K562 (cell line): Measurements from ENCODE around the gene EML3. TPM values are rescaled to one million over a fixed set of nuclear protein-coding genes. Genes with fewer than 3 reads are reported as not detected.

Experiments
- ATF2 ChIP-seq: sonication (generic); formaldehyde crosslinking; IDR thresholded peaks from 2 replicates; pipeline ENCODE4 v1.8.1; 2022; ENCODE audit warnings: missing genetic modification reagents
- ATF6 ChIP-seq: sonication (generic); formaldehyde crosslinking; IDR thresholded peaks from 2 replicates; pipeline ENCODE4 v1.4.0; 2020; ENCODE audit warnings: mild to moderate bottlenecking, missing genetic modification reagents
- CEBPB ChIP-seq: fragments of 450-650 bp; IDR thresholded peaks from 2 replicates; pipeline ENCODE4 v1.6.1; 2016; ENCODE audit warnings: missing genetic modification characterization, missing compliant biosample characterization
- CUX1 ChIP-seq: fragments of 200-800 bp; sonication (Bioruptor generic); IDR thresholded peaks from 2 replicates; pipeline ENCODE4 v1.6.1; 2016; ENCODE audit warnings: missing genetic modification characterization, missing compliant biosample characterization
- HDAC2 ChIP-seq: fragments of 450-650 bp; IDR thresholded peaks from 2 replicates; pipeline ENCODE4 v1.6.1; 2016; ENCODE audit warnings: mild to moderate bottlenecking
- ILF3 ChIP-seq: fragments of 450-650 bp; IDR thresholded peaks from 2 replicates; pipeline ENCODE4 v1.6.1; 2018; ENCODE audit warnings: antibody characterized with exemption, mild to moderate bottlenecking, moderate library complexity, borderline replicate concordance
- NCOA2 ChIP-seq, 2 experiments: fragments of 450-650 bp; IDR thresholded peaks; 2 replicates each; pipeline ENCODE4 v1.6.1; 2018; ENCODE audit warnings: mild to moderate bottlenecking in 2 of 2, moderate library complexity in 1 of 2; ENCODE audit not compliant: partially characterized antibody in 2 of 2
- NCOR1 ChIP-seq: fragments of 450-650 bp; IDR thresholded peaks from 2 replicates; pipeline ENCODE4 v1.6.1; 2016; ENCODE audit warnings: mild to moderate bottlenecking, moderate library complexity
- NFIC ChIP-seq: fragments of 450-650 bp; IDR thresholded peaks from 2 replicates; pipeline ENCODE4 v1.6.1; 2017; ENCODE audit warnings: mild to moderate bottlenecking, inconsistent platforms
- RBM17 ChIP-seq: fragments of 200-400 bp; formaldehyde crosslinking; IDR thresholded peaks from 2 replicates; pipeline ENCODE4 v1.6.1; 2017; ENCODE audit warnings: low read depth, mild to moderate bottlenecking, low read length, borderline replicate concordance
- SMAD3 ChIP-seq: fragments of 450-650 bp; formaldehyde crosslinking; conservative IDR thresholded peaks from 2 replicates; pipeline ENCODE4 v1.4.0; 2020; ENCODE audit warnings: mild to moderate bottlenecking
- ZNF12 ChIP-seq: sonication (generic); formaldehyde crosslinking; IDR thresholded peaks from 2 replicates; pipeline ENCODE4 v1.4.0; 2020; ENCODE audit warnings: mild to moderate bottlenecking, missing genetic modification reagents
- ZNF766 ChIP-seq: fragments of 200-800 bp; sonication (Bioruptor generic); conservative IDR thresholded peaks from 2 replicates; pipeline ENCODE4 v1.6.1; 2016; ENCODE audit warnings: missing genetic modification characterization, missing compliant biosample characterization
- polyA plus RNA-seq, 8 experiments: library from polyadenylated mRNA; depleted of rRNA in 4 of 8; stranded (reverse) in 5 of 8; unstranded in 3 of 8; fragments of >200 nt; fragmentation: Nextera tagmentation in 2 of 8; fragmentation: Illumina TruSeq in 1 of 8; extraction: Ambion mirVana in 2 of 8; extraction: Trizol in 1 of 8; gene quantifications; 2 replicates each; pipeline versions ENCODE4 v1.2.1 to v1.2.3, GENCODE V29; 2011 to 2014; ENCODE audit warnings: inconsistent platforms in 1 of 8, missing spikeins in 1 of 8
- total RNA-seq, 7 experiments: library from RNA; depleted of rRNA in 6 of 7; stranded (reverse); fragments of >200 nt in 6 of 7; fragmentation: Illumina TruSeq in 2 of 7; extraction: Trizol in 2 of 7; gene quantifications; 2 replicates each; pipeline versions ENCODE4 v1.2.1 to v1.2.3, GENCODE V29; 2011 to 2021; ENCODE audit warnings: low replicate concordance in 1 of 7
- TF ChIP-seq, protein P1 (sequence below): fragments of 250-450 bp; sonication (Bioruptor Pico); IDR thresholded peaks from 2 replicates; pipeline ENCODE4 v1.8.0; 2021; ENCODE audit warnings: mild to moderate bottlenecking, moderate library complexity
- TF ChIP-seq, protein P2 (sequence below): fragments of 250-450 bp; sonication (Bioruptor Pico); IDR thresholded peaks from 2 replicates; pipeline ENCODE4 v1.8.0; 2022; ENCODE audit warnings: inconsistent platforms

EML3 gene
- total and polyA plus RNA-seq, 9 of the 15 experiments (the other 6 are each of a cell fraction or from before 2014, with no cell fraction given) = 0.32 to 90.5 (median 26.4) TPM

GRCh38 chr11:62591448-62592145 lies 21.0 kb downstream of the EML3 start, which contains the start of gene TUT1 (continued):
- TF ChIP-seq ZNF766 (CRISPR knock-in tag) (no peak), ATF6 (CRISPR knock-in tag) (no peak), RBM17 (no peak), CUX1 (CRISPR knock-in tag) (0 out of 2 replicates have a peak, but pooled peaks have one; percentile 51), CEBPB (tag) (no peak), HDAC2 (no peak; the same call in 1 of the 2 replicates), ILF3 (no peak), NFIC (peak; percentile 62), NCOR1 (peak; percentile 65), ATF2 (CRISPR knock-in tag) (no peak), SMAD3 (CRISPR knock-in tag) (0 out of 2 replicates have a peak, but pooled peaks have one; percentile 55), NCOA2 (IDR thresholded peaks at IDR 0.05; ENCODE audit: partially characterized antibody in 2 of 2) (no peak), ZNF12 (CRISPR knock-in tag) (no peak)
- TF ChIP-seq, protein P1, sequence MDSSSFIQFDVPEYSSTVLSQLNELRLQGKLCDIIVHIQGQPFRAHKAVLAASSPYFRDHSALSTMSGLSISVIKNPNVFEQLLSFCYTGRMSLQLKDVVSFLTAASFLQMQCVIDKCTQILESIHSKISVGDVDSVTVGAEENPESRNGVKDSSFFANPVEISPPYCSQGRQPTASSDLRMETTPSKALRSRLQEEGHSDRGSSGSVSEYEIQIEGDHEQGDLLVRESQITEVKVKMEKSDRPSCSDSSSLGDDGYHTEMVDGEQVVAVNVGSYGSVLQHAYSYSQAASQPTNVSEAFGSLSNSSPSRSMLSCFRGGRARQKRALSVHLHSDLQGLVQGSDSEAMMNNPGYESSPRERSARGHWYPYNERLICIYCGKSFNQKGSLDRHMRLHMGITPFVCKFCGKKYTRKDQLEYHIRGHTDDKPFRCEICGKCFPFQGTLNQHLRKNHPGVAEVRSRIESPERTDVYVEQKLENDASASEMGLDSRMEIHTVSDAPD (CRISPR knock-in tag) = 0 out of 2 replicates have a peak, but pooled peaks have one; percentile 16
- TF ChIP-seq, protein P2, sequence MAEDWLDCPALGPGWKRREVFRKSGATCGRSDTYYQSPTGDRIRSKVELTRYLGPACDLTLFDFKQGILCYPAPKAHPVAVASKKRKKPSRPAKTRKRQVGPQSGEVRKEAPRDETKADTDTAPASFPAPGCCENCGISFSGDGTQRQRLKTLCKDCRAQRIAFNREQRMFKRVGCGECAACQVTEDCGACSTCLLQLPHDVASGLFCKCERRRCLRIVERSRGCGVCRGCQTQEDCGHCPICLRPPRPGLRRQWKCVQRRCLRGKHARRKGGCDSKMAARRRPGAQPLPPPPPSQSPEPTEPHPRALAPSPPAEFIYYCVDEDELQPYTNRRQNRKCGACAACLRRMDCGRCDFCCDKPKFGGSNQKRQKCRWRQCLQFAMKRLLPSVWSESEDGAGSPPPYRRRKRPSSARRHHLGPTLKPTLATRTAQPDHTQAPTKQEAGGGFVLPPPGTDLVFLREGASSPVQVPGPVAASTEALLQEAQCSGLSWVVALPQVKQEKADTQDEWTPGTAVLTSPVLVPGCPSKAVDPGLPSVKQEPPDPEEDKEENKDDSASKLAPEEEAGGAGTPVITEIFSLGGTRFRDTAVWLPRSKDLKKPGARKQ (CRISPR knock-in tag) = no peak
